Gastrocnemius medialis (tissue), 4 donors: ENCODE results near the gene ONECUT2.

ENCODE experiments used
- CTCF ChIP-seq, 5 experiments: fragments of 450-650 bp in 3 of 5; fragments of 200-600 bp in 2 of 5; sonication (generic) in 2 of 5; IDR thresholded peaks in 4 of 5; conservative IDR thresholded peaks in 1 of 5; 1 replicate in 4 of 5; 2 replicates in 1 of 5; pipeline ENCODE4 v1.5.1; 2016 to 2019; ENCODE audit warnings: antibody characterized with exemption in 5 of 5, mild to moderate bottlenecking in 3 of 5, moderate library complexity in 3 of 5
- POLR2A ChIP-seq, 2 donors: fragments of 450-650 bp; IDR thresholded peaks; one replicate each; pipeline ENCODE4 v1.6.1; 2017; ENCODE audit warnings: antibody characterized with exemption in 2 of 2, mild to moderate bottlenecking in 2 of 2, moderate library complexity in 2 of 2

GRCh38 chr18:57443247-57443646, 8.1 kb downstream of the ONECUT2 start:
- TF ChIP-seq CTCF (IDR thresholded peaks at IDR 0.05 in 4 of 5, conservative IDR thresholded peaks at IDR 0.05 in 1 of 5) (no peak), POLR2A (IDR thresholded peaks at IDR 0.05) (no peak)
